ENCODE results near the gene SFXN2. TPM values are rescaled to one million over a fixed set of nuclear protein-coding genes. Genes with fewer than 3 reads are reported as not detected.
A peak's percentile ranks its signal among the peaks of the same experiment; 100 is the strongest.

SFXN2 gene
- total and polyA plus RNA-seq, 2 donors (not counting 1 experiment from before 2014, with no cell fraction given): 3.1 to 6.5 TPM

DNA sequence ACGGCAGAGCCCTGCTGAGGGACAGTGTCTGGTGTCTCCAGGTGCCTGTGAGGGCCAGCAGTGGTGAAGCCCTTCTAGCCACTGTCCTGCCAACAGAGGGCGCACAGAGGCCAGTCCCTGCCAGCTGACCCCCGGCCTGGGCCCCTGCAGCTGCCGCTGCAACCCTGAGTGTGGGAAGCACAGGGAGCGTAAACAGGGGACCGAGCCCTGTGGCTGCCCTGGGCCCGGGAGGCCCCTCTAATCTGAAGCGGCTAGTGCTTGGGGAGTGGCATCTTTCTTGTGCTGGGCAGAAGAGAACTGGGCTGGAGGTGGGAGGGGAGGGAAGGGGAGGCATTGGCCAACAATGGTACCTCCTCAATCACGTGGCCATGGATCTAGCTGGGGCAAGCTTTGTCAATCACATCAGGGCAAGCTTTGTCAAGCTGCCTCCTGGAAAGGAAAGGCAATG, 35.6 kb upstream of the SFXN2 start:
- Histone ChIP-seq H3K79me2 (ENCODE audit: control insufficient read depth, insufficient read depth, low read length) (no peaks in the 10 kb centered on the region), H3K9ac (ENCODE audit: insufficient read depth, low read length) (no peak overlapping the region), H3K27me3 (ENCODE audit: control insufficient read depth, insufficient read depth, low read length) (no peaks in the 10 kb centered on the region), H2AFZ (ENCODE audit: low read length) (no peak overlapping the region), H3K4me1 (ENCODE audit: control insufficient read depth, extremely low read depth, insufficient read depth, low read length) (peaks cover 44% of the 10 kb centered on the region), H3K4me3 (replicated peaks in 1 of 4; ENCODE audit: control extremely low read depth in 1 of 4, insufficient read depth in 1 of 4, low read depth in 3 of 4, low read length in 4 of 4) (no peak overlapping the region), H3K9me3 (ENCODE audit: control insufficient read depth, insufficient read depth, low read depth, low read length) (no peaks in the 10 kb centered on the region), H4K20me1 (ENCODE audit: control insufficient read depth, extremely low read depth, insufficient read depth, low read length) (no peaks in the 10 kb centered on the region), H3K27ac (ENCODE audit: insufficient read depth, low read length) (no peak overlapping the region), H3K36me3 (ENCODE audit: control insufficient read depth, insufficient read depth, low read length) (peaks cover 3% of the 10 kb centered on the region), H3K4me2 (ENCODE audit: extremely low read depth, insufficient read depth, low read length) (no peak overlapping the region)
- TF ChIP-seq EZH2 (IDR thresholded peaks at IDR 0.05; ENCODE audit: low read length, missing control alignments): no peak
- TF ChIP-seq, protein P1, sequence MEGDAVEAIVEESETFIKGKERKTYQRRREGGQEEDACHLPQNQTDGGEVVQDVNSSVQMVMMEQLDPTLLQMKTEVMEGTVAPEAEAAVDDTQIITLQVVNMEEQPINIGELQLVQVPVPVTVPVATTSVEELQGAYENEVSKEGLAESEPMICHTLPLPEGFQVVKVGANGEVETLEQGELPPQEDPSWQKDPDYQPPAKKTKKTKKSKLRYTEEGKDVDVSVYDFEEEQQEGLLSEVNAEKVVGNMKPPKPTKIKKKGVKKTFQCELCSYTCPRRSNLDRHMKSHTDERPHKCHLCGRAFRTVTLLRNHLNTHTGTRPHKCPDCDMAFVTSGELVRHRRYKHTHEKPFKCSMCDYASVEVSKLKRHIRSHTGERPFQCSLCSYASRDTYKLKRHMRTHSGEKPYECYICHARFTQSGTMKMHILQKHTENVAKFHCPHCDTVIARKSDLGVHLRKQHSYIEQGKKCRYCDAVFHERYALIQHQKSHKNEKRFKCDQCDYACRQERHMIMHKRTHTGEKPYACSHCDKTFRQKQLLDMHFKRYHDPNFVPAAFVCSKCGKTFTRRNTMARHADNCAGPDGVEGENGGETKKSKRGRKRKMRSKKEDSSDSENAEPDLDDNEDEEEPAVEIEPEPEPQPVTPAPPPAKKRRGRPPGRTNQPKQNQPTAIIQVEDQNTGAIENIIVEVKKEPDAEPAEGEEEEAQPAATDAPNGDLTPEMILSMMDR (conservative IDR thresholded peaks at IDR 0.05 in 1 of 2, IDR thresholded peaks at IDR 0.05 in 1 of 2; ENCODE audit: low read depth in 1 of 2, low read length in 2 of 2): peak; percentile 67 to 79
- DNase-seq (ENCODE audit: low read depth in 2 of 2): peak; percentile 37 to 70

- peaks cover 3% of the 10 kb centered on the region for H3K36me3 ChIP-seq (ENCODE audit: control insufficient read depth, insufficient read depth, low read length)
- DNase-seq (ENCODE audit: low read depth in 2 of 2): no peak
- H4K20me1 ChIP-seq (ENCODE audit: control insufficient read depth, extremely low read depth, insufficient read depth, low read length): no peaks in the 10 kb centered on the region
- no peak overlapping the region for H3K9ac ChIP-seq (ENCODE audit: insufficient read depth, low read length)
- H3K4me1 ChIP-seq (ENCODE audit: control insufficient read depth, extremely low read depth, insufficient read depth, low read length): peaks cover 37% of the 10 kb centered on the region
- H3K79me2 ChIP-seq (ENCODE audit: control insufficient read depth, insufficient read depth, low read length): no peaks in the 10 kb centered on the region
- TF ChIP-seq EZH2 (IDR thresholded peaks at IDR 0.05; ENCODE audit: low read length, missing control alignments): no peak
- TF ChIP-seq, protein P1 (conservative IDR thresholded peaks at IDR 0.05 in 1 of 2, IDR thresholded peaks at IDR 0.05 in 1 of 2; ENCODE audit: low read depth in 1 of 2, low read length in 2 of 2): no peak
- H3K4me2 ChIP-seq (ENCODE audit: extremely low read depth, insufficient read depth, low read length): no peak overlapping the region
- H2AFZ ChIP-seq (ENCODE audit: low read length): no peak overlapping the region
- no peaks in the 10 kb centered on the region for H3K27me3 ChIP-seq (ENCODE audit: control insufficient read depth, insufficient read depth, low read length)
- H3K27ac ChIP-seq (ENCODE audit: insufficient read depth, low read length): no peak overlapping the region
- H3K9me3 ChIP-seq (ENCODE audit: control insufficient read depth, insufficient read depth, low read depth, low read length): no peaks in the 10 kb centered on the region
- H3K4me3 ChIP-seq (replicated peaks in 1 of 4; ENCODE audit: control extremely low read depth in 1 of 4, insufficient read depth in 1 of 4, low read depth in 3 of 4, low read length in 4 of 4): no peak overlapping the region
These were observed 34.8 kb upstream of the SFXN2 start for GRCh38 chr10:102679596-102679995.

DNA sequence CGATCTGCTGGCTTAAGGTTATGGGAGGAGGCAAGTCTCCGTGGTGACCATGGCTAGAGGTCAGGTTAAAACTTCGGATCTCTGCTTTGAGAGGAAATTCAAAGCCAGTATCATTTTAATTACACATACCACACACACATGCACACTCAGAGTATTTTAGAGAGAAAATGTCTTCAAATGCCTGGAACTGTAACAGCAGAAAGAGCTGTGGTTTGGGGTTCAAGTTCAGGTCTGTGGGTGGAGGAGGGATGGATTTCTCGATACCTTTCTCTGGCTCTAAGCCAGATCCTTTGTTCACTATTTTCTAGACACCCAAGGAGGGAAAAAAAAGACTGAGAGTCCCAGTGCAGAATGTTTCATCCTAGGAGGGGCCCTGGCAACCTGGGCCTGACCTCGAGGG, 32.7 kb upstream of the SFXN2 start:
- peaks cover 6% of the 10 kb centered on the region for H3K36me3 ChIP-seq (ENCODE audit: control insufficient read depth, insufficient read depth, low read length)
- no peaks in the 10 kb centered on the region for H3K79me2 ChIP-seq (ENCODE audit: control insufficient read depth, insufficient read depth, low read length)
- H3K4me3 ChIP-seq (replicated peaks in 1 of 4; ENCODE audit: control extremely low read depth in 1 of 4, insufficient read depth in 1 of 4, low read depth in 3 of 4, low read length in 4 of 4): no peak overlapping the region
- H3K9ac ChIP-seq (ENCODE audit: insufficient read depth, low read length): no peak overlapping the region
- H3K27me3 ChIP-seq (ENCODE audit: control insufficient read depth, insufficient read depth, low read length): no peaks in the 10 kb centered on the region
- H3K9me3 ChIP-seq (ENCODE audit: control insufficient read depth, insufficient read depth, low read depth, low read length): no peaks in the 10 kb centered on the region
- H3K4me2 ChIP-seq (ENCODE audit: extremely low read depth, insufficient read depth, low read length): no peak overlapping the region
- TF ChIP-seq EZH2 (IDR thresholded peaks at IDR 0.05; ENCODE audit: low read length, missing control alignments): no peak
- TF ChIP-seq, protein P1 (conservative IDR thresholded peaks at IDR 0.05 in 1 of 2, IDR thresholded peaks at IDR 0.05 in 1 of 2; ENCODE audit: low read depth in 1 of 2, low read length in 2 of 2): no peak
- H3K4me1 ChIP-seq (ENCODE audit: control insufficient read depth, extremely low read depth, insufficient read depth, low read length): peaks cover 23% of the 10 kb centered on the region
- no peaks in the 10 kb centered on the region for H4K20me1 ChIP-seq (ENCODE audit: control insufficient read depth, extremely low read depth, insufficient read depth, low read length)
- H3K27ac ChIP-seq (ENCODE audit: insufficient read depth, low read length): no peak overlapping the region
- H2AFZ ChIP-seq (ENCODE audit: low read length): no peak overlapping the region
- no peak for DNase-seq (ENCODE audit: low read depth in 2 of 2)

Data from fibroblast of lung (primary cell).